Amniotic stem cell (primary cell): ENCODE measurements around the gene OR7G1.
"Not testable (repeated sequence)": the region's sequence is repeated elsewhere in the genome, so short reads cannot be mapped to it uniquely, and the experiment has no call there.

Experiments
- DNase-seq: peaks from one replicate; lab custom pipeline; 2025; lab: John Stamatoyannopoulos, UW

Gene OR7G1

GRCh38 chr19:9076901-9077300 is 38.7 kb downstream of the OR7G1 start:
- DNase-seq, result no peak

- peak; percentile 45 for DNase-seq
Measured at GRCh38 chr19:9075064-9075949, 40.3 kb downstream of the OR7G1 start.

- DNase-seq, result no peak
Measured at GRCh38 chr19:9073806-9074205, 41.8 kb downstream of the OR7G1 start.

GRCh38 chr19:9071720-9072119 is 43.8 kb downstream of the OR7G1 start:
- DNase-seq, result not testable (repeated sequence)

GRCh38 chr19:9070066-9070465 is 45.5 kb downstream of the OR7G1 start:
- DNase-seq, result no peak

GRCh38 chr19:9065457-9066014 is 50.0 kb downstream of the OR7G1 start:
- no peak for DNase-seq
